Smooth muscle cell (in vitro differentiated cells): ENCODE data around the gene TEX30. TPM values are rescaled to one million over a fixed set of nuclear protein-coding genes. Genes with fewer than 3 reads are reported as not detected.

Experiments used
- DNase-seq: peaks from one replicate; lab custom pipeline; 2025; ENCODE audit not compliant: unreplicated experiment; lab: John Stamatoyannopoulos, UW
- H2AFZ ChIP-seq: fragments of 200-600 bp; sonication (generic); 2 replicates; pipeline ENCODE4 v1.6.0; 2016; ENCODE audit warnings: antibody characterized with exemption, low read depth, mild to moderate bottlenecking
- H3F3A ChIP-seq: fragments of 200-600 bp; sonication (generic); 2 replicates; pipeline ENCODE4 v1.6.0; 2017; ENCODE audit warnings: antibody characterized with exemption, low read depth
- H3K27ac ChIP-seq: fragments of 200-600 bp; sonication (generic); 2 replicates; pipeline ENCODE4 v1.5.1; 2016; ENCODE audit warnings: low read depth, mild to moderate bottlenecking
- H3K27me3 ChIP-seq: fragments of 200-600 bp; sonication (generic); 2 replicates; pipeline ENCODE4 v1.6.1; 2016; ENCODE audit warnings: low read depth, mild to moderate bottlenecking
- H3K36me3 ChIP-seq: fragments of 200-600 bp; sonication (generic); 2 replicates; pipeline ENCODE4 v1.5.1; 2016; ENCODE audit warnings: low read depth
- H3K4me1 ChIP-seq: fragments of 200-600 bp; sonication (generic); 2 replicates; pipeline ENCODE4 v1.5.1; 2016; ENCODE audit warnings: low read depth
- H3K4me2 ChIP-seq: fragments of 200-600 bp; sonication (generic); 2 replicates; pipeline ENCODE4 v1.6.0; 2016; ENCODE audit warnings: mild to moderate bottlenecking
- H3K4me3 ChIP-seq: fragments of 200-600 bp; sonication (generic); 2 replicates; pipeline ENCODE4 v1.5.1; 2016; ENCODE audit warnings: mild to moderate bottlenecking
- H3K79me2 ChIP-seq: fragments of 200-600 bp; sonication (generic); 2 replicates; pipeline ENCODE4 v1.6.0; 2016; ENCODE audit warnings: low read depth, mild to moderate bottlenecking
- H3K9ac ChIP-seq: fragments of 200-600 bp; sonication (generic); 2 replicates; pipeline ENCODE4 v1.6.0; 2016; ENCODE audit warnings: low read depth
- H3K9me3 ChIP-seq: fragments of 200-600 bp; sonication (generic); replicated peaks from 2 replicates; pipeline ENCODE4 v1.5.1; 2016; ENCODE audit warnings: low read depth
- H4K20me1 ChIP-seq: fragments of 200-600 bp; sonication (generic); 2 replicates; pipeline ENCODE4 v1.6.0; 2016; ENCODE audit warnings: low read depth
- WGBS: methylation state at CpG from one replicate; pipeline ENCODE4 v1.1.7; 2016; ENCODE audit warnings: low lambda C conversion rate; 5-methylcytosine and 5-hydroxymethylcytosine counted together
- polyA plus RNA-seq: library from polyadenylated mRNA; unstranded; fragments of >200 nt; fragmentation: Nextera tagmentation; extraction: Ambion mirVana; gene quantifications from 2 replicates; pipeline ENCODE4 v1.2.1, GENCODE V29; 2016
- total RNA-seq: library from RNA; depleted of rRNA; stranded (reverse); fragments of >200 nt; gene quantifications from 2 replicates; pipeline ENCODE4 v1.2.3, GENCODE V29; 2014
- TF ChIP-seq, protein P1 (sequence below): fragments of 200-600 bp; sonication (generic); IDR thresholded peaks from 2 replicates; pipeline ENCODE4 v1.5.1; 2017; ENCODE audit warnings: borderline replicate concordance, mild to moderate bottlenecking, antibody characterized with exemption; ENCODE audit not compliant: insufficient read depth, poor library complexity, severe bottlenecking

The TEX30 gene
- total and polyA plus RNA-seq, 2 experiments from 2014 or later: 14.0 to 17.4 TPM

GRCh38 chr13:102779436-102780159, 6.0 kb upstream of the TEX30 start:
- H3K27ac ChIP-seq: no peak overlapping the region
- WGBS: 47% methylated on average over 5 of the region's 5 CpGs

DNA sequence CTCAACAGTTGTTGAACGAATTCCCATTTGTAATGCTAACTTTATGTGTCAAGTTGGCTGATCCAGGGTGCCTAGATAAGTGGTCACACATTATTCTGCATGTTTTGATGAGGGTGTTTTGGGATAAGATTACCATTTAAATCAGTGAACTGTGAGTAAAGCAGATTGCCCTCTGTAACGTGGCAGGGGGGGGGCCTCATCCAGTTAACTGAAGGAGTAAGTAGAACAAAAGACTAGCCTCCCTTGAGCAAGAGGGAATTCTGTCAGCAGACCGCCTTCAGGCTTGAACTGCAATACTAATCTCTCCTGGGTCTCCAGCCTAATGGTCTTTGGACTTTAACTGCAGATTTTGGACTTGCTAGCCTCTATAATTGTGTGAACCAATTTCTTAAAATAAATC, 4.2 kb upstream of the TEX30 start:
- Histone ChIP-seq H2AFZ (no peak overlapping the region), H3F3A (no peaks in the 10 kb centered on the region), H3K27ac (no peak overlapping the region), H3K36me3 (no peaks in the 10 kb centered on the region), H3K4me2 (no peak overlapping the region), H3K9ac (no peak overlapping the region), H3K4me3 (no peak overlapping the region), H3K27me3 (no peaks in the 10 kb centered on the region), H3K9me3 (no peaks in the 10 kb centered on the region), H3K4me1 (peaks cover 5% of the 10 kb centered on the region), H3K79me2 (no peaks in the 10 kb centered on the region), H4K20me1 (no peaks in the 10 kb centered on the region)
- 75% methylated on average over 3 of the region's 3 CpGs for WGBS
- DNase-seq: no peak
- TF ChIP-seq, protein P1, sequence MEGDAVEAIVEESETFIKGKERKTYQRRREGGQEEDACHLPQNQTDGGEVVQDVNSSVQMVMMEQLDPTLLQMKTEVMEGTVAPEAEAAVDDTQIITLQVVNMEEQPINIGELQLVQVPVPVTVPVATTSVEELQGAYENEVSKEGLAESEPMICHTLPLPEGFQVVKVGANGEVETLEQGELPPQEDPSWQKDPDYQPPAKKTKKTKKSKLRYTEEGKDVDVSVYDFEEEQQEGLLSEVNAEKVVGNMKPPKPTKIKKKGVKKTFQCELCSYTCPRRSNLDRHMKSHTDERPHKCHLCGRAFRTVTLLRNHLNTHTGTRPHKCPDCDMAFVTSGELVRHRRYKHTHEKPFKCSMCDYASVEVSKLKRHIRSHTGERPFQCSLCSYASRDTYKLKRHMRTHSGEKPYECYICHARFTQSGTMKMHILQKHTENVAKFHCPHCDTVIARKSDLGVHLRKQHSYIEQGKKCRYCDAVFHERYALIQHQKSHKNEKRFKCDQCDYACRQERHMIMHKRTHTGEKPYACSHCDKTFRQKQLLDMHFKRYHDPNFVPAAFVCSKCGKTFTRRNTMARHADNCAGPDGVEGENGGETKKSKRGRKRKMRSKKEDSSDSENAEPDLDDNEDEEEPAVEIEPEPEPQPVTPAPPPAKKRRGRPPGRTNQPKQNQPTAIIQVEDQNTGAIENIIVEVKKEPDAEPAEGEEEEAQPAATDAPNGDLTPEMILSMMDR: no peak

More at GRCh38 chr13:102779436-102780159, 6.0 kb upstream of the TEX30 start:
- no peaks in the 10 kb centered on the region for H3K27me3 ChIP-seq
- no peak overlapping the region for H3K4me2 ChIP-seq
- no peaks in the 10 kb centered on the region for H3K9me3 ChIP-seq
- no peaks in the 10 kb centered on the region for H3K36me3 ChIP-seq
- H3K79me2 ChIP-seq: no peaks in the 10 kb centered on the region
- peak overlapping the region; percentile 51 for H2AFZ ChIP-seq
- no peak overlapping the region for H3K9ac ChIP-seq
- TF ChIP-seq, protein P1: no peak
- no peak overlapping the region for H3K4me3 ChIP-seq
- H3K4me1 ChIP-seq: no peaks in the 10 kb centered on the region
- DNase-seq: no peak
- H3F3A ChIP-seq: no peaks in the 10 kb centered on the region
- H4K20me1 ChIP-seq: no peaks in the 10 kb centered on the region

GRCh38 chr13:102776271-102776670, 2.7 kb upstream of the TEX30 start:
- no peak for DNase-seq
- H3K4me3 ChIP-seq: no peak overlapping the region
- H4K20me1 ChIP-seq: no peaks in the 10 kb centered on the region
- H3K9ac ChIP-seq: no peak overlapping the region
- peaks cover 10% of the 10 kb centered on the region for H3K4me1 ChIP-seq
- no peaks in the 10 kb centered on the region for H3K36me3 ChIP-seq
- H3K4me2 ChIP-seq: no peak overlapping the region
- no peak overlapping the region for H2AFZ ChIP-seq
- H3K27me3 ChIP-seq: no peaks in the 10 kb centered on the region
- 95% methylated on average over 2 of the region's 2 CpGs for WGBS
- H3K79me2 ChIP-seq: peaks cover 6% of the 10 kb centered on the region
- H3K9me3 ChIP-seq: no peaks in the 10 kb centered on the region
- no peak overlapping the region for H3K27ac ChIP-seq
- TF ChIP-seq, protein P1: no peak
- no peaks in the 10 kb centered on the region for H3F3A ChIP-seq
